Peyer's patch (tissue), 4 donors: ENCODE data around the gene TBC1D23. TPM values are rescaled to one million over a fixed set of nuclear protein-coding genes. Genes with fewer than 3 reads are reported as not detected.
"Not testable (repeated sequence)": the region's sequence is repeated elsewhere in the genome, so short reads cannot be mapped to it uniquely, and the experiment has no call there.

Experiments
- DNase-seq, 3 donors: peaks; one replicate each; pipeline ENCODE4 v3.0.0-alpha.2; 2017 to 2019
- H3K27ac ChIP-seq, 4 donors: fragments of 200-600 bp; sonication (generic); one replicate each; pipeline ENCODE4 v1.5.1; 2016 to 2019
- H3K27me3 ChIP-seq, 2 donors: fragments of 200-600 bp; sonication (generic); one replicate each; pipeline ENCODE4 v1.5.1; 2019
- H3K36me3 ChIP-seq, 3 donors: fragments of 200-600 bp; sonication (generic); one replicate each; pipeline ENCODE4 v1.5.1; 2016 to 2019
- H3K4me1 ChIP-seq, 4 donors: fragments of 200-600 bp; sonication (generic); one replicate each; pipeline ENCODE4 v1.5.1; 2016 to 2019
- H3K4me3 ChIP-seq, 4 donors: fragments of 200-600 bp; sonication (generic); 1 replicate in 3 of 4; 2 replicates in 1 of 4; pipeline ENCODE4 v1.5.1; 2016 to 2019; ENCODE audit warnings: mild to moderate bottlenecking in 1 of 4
- H3K9me3 ChIP-seq, 4 donors: fragments of 200-600 bp; sonication (generic); one replicate each; pipeline ENCODE4 v1.5.1; 2016 to 2019; ENCODE audit warnings: mild to moderate bottlenecking in 1 of 4
- CTCF ChIP-seq, 6 experiments: fragments of 450-650 bp in 4 of 6; fragments of 200-600 bp in 2 of 6; sonication (generic) in 1 of 6; IDR thresholded peaks; one replicate each; pipeline ENCODE4 v1.5.1; 2017 to 2019; ENCODE audit warnings: antibody characterized with exemption in 6 of 6, mild to moderate bottlenecking in 3 of 6, moderate library complexity in 1 of 6
- POLR2A ChIP-seq, 2 donors: fragments of 450-650 bp; IDR thresholded peaks; one replicate each; pipeline ENCODE4 v1.5.1; 2017; ENCODE audit warnings: antibody characterized with exemption in 2 of 2, mild to moderate bottlenecking in 2 of 2, moderate library complexity in 2 of 2
- total RNA-seq, 4 donors: library from RNA; depleted of rRNA; stranded (reverse); fragments of >200 nt; gene quantifications; one replicate each; pipeline ENCODE4 v1.1.0, GENCODE V29; 2016

Gene TBC1D23
- total RNA-seq, 4 donors from 2014 or later = 29.7 to 57.4 (median 38.4) TPM

GRCh38 chr3:100225193-100225592, 35.6 kb upstream of the TBC1D23 start:
- H3K36me3 ChIP-seq = no peaks in the 10 kb centered on the region
- H3K4me3 ChIP-seq = no peak overlapping the region
- no peak for DNase-seq
- TF ChIP-seq POLR2A (IDR thresholded peaks at IDR 0.05) (no peak), CTCF (IDR thresholded peaks at IDR 0.05) (no peak)
- no peak overlapping the region for H3K27ac ChIP-seq
- H3K9me3 ChIP-seq = no peaks in the 10 kb centered on the region
- no peaks in the 10 kb centered on the region for H3K4me1 ChIP-seq
- H3K27me3 ChIP-seq = no peaks in the 10 kb centered on the region

GRCh38 chr3:100225883-100226282, 34.9 kb upstream of the TBC1D23 start:
- no peak overlapping the region for H3K27ac ChIP-seq
- TF ChIP-seq POLR2A (IDR thresholded peaks at IDR 0.05) (no peak), CTCF (IDR thresholded peaks at IDR 0.05) (no peak)
- DNase-seq = no peak

GRCh38 chr3:100226712-100227429, 33.9 kb upstream of the TBC1D23 start:
- no peak for DNase-seq
- TF ChIP-seq CTCF (IDR thresholded peaks at IDR 0.05) (no peak), POLR2A (IDR thresholded peaks at IDR 0.05) (no peak)
- Histone ChIP-seq H3K27me3 (no peaks in the 10 kb centered on the region), H3K4me3 (no peak overlapping the region), H3K36me3 (no peaks in the 10 kb centered on the region), H3K9me3 (no peaks in the 10 kb centered on the region), H3K27ac (peak overlapping the region in 2 of 4 donors; percentile 8 to 22), H3K4me1 (no peaks in the 10 kb centered on the region)

More at GRCh38 chr3:100225883-100226282, 34.9 kb upstream of the TBC1D23 start:
- H3K9me3 ChIP-seq = no peaks in the 10 kb centered on the region
- no peak overlapping the region for H3K4me3 ChIP-seq
- no peaks in the 10 kb centered on the region for H3K4me1 ChIP-seq
- no peaks in the 10 kb centered on the region for H3K36me3 ChIP-seq
- no peaks in the 10 kb centered on the region for H3K27me3 ChIP-seq

- peak overlapping the region in 2 of 4 donors; percentile 8 to 22 for H3K27ac ChIP-seq
Observed at GRCh38 chr3:100227511-100227921, 33.3 kb upstream of the TBC1D23 start.

GRCh38 chr3:100228247-100228646, 32.5 kb upstream of the TBC1D23 start:
- Histone ChIP-seq H3K4me1 (no peaks in the 10 kb centered on the region), H3K9me3 (no peaks in the 10 kb centered on the region), H3K36me3 (no peaks in the 10 kb centered on the region), H3K4me3 (no peak overlapping the region), H3K27me3 (no peaks in the 10 kb centered on the region), H3K27ac (no peak overlapping the region)
- TF ChIP-seq CTCF (IDR thresholded peaks at IDR 0.05) (no peak), POLR2A (IDR thresholded peaks at IDR 0.05) (no peak)
- no peak for DNase-seq

More at GRCh38 chr3:100227511-100227921, 33.3 kb upstream of the TBC1D23 start:
- Histone ChIP-seq H3K36me3 (no peaks in the 10 kb centered on the region), H3K27me3 (no peaks in the 10 kb centered on the region), H3K9me3 (no peaks in the 10 kb centered on the region), H3K4me3 (no peak overlapping the region), H3K4me1 (no peaks in the 10 kb centered on the region)
- DNase-seq = no peak
- no peak for TF ChIP-seq POLR2A (IDR thresholded peaks at IDR 0.05)
- no peak for TF ChIP-seq CTCF (IDR thresholded peaks at IDR 0.05)

- H3K36me3 ChIP-seq, H3K27ac ChIP-seq, H3K27me3 ChIP-seq, H3K4me3 ChIP-seq, H3K4me1 ChIP-seq, DNase-seq, H3K9me3 ChIP-seq: not testable (repeated sequence)
Observed at GRCh38 chr3:100229188-100229587, 31.6 kb upstream of the TBC1D23 start.
